ENCODE measurements around the gene TACC3. TPM values are rescaled to one million over a fixed set of nuclear protein-coding genes. Genes with fewer than 3 reads are reported as not detected.

The TACC3 gene
- total RNA-seq, 1 donor from 2014 or later, result 15.9 TPM

- H3K27me3 Mint-ChIP-seq (ENCODE audit: low read depth), result no peaks in the 10 kb centered on the region
- TF ChIP-seq CTCF (IDR thresholded peaks at IDR 0.05), result no peak
- DNase-seq (ENCODE audit: low spot score), result peak; percentile 97
- peaks cover 43% of the 10 kb centered on the region for H3K4me1 Mint-ChIP-seq (ENCODE audit: low read depth)
- no peaks in the 10 kb centered on the region for H3K9me3 Mint-ChIP-seq (ENCODE audit: low read depth)
- peak within 1 kb of the TSS; percentile 91 for H3K4me3 Mint-ChIP-seq (ENCODE audit: unreplicated experiment)
- H3K27ac Mint-ChIP-seq (ENCODE audit: unreplicated experiment), result peak within 1 kb of the TSS; percentile 98
- peaks cover 5% of the 10 kb centered on the region for H3K36me3 Mint-ChIP-seq (ENCODE audit: low read depth)
Measured at GRCh38 chr4:1712216-1713002, 8.9 kb upstream of the TACC3 start, which contains the start of gene SLBP. Gene SLBP, minus strand, starts transcription at chr4:1712319. Its CDS starts 131 bp downstream, at chr4:1712188.

- H3K27me3 Mint-ChIP-seq (ENCODE audit: low read depth), result no peaks in the 10 kb centered on the region
- H3K36me3 Mint-ChIP-seq (ENCODE audit: low read depth), result peaks cover 7% of the 10 kb centered on the region
- TF ChIP-seq CTCF (IDR thresholded peaks at IDR 0.05), result no peak
- H3K9me3 Mint-ChIP-seq (ENCODE audit: low read depth), result no peaks in the 10 kb centered on the region
- peak; percentile 74 for DNase-seq (ENCODE audit: low spot score)
- peak overlapping the region; percentile 98 for H3K27ac Mint-ChIP-seq (ENCODE audit: unreplicated experiment)
- H3K4me3 Mint-ChIP-seq (ENCODE audit: unreplicated experiment), result peak overlapping the region; percentile 87
- H3K4me1 Mint-ChIP-seq (ENCODE audit: low read depth), result peaks cover 43% of the 10 kb centered on the region
Measured at GRCh38 chr4:1713003-1713851, 8.1 kb upstream of the TACC3 start.

GRCh38 chr4:1714303-1715001, 6.9 kb upstream of the TACC3 start:
- no peaks in the 10 kb centered on the region for H3K9me3 Mint-ChIP-seq (ENCODE audit: low read depth)
- peaks cover 38% of the 10 kb centered on the region for H3K4me1 Mint-ChIP-seq (ENCODE audit: low read depth)
- no peak for TF ChIP-seq CTCF (IDR thresholded peaks at IDR 0.05)
- H3K4me3 Mint-ChIP-seq (ENCODE audit: unreplicated experiment), result no peak overlapping the region
- H3K27ac Mint-ChIP-seq (ENCODE audit: unreplicated experiment), result peak overlapping the region; percentile 66
- peaks cover 7% of the 10 kb centered on the region for H3K36me3 Mint-ChIP-seq (ENCODE audit: low read depth)
- H3K27me3 Mint-ChIP-seq (ENCODE audit: low read depth), result no peaks in the 10 kb centered on the region
- peak; percentile 19 for DNase-seq (ENCODE audit: low spot score)

GRCh38 chr4:1715002-1715758, 6.1 kb upstream of the TACC3 start:
- H3K9me3 Mint-ChIP-seq (ENCODE audit: low read depth), result no peaks in the 10 kb centered on the region
- H3K27ac Mint-ChIP-seq (ENCODE audit: unreplicated experiment), result peak overlapping the region; percentile 66
- H3K36me3 Mint-ChIP-seq (ENCODE audit: low read depth), result peaks cover 3% of the 10 kb centered on the region
- peak; percentile 61 for DNase-seq (ENCODE audit: low spot score)
- no peaks in the 10 kb centered on the region for H3K27me3 Mint-ChIP-seq (ENCODE audit: low read depth)
- no peak for TF ChIP-seq CTCF (IDR thresholded peaks at IDR 0.05)
- no peak overlapping the region for H3K4me3 Mint-ChIP-seq (ENCODE audit: unreplicated experiment)
- peaks cover 38% of the 10 kb centered on the region for H3K4me1 Mint-ChIP-seq (ENCODE audit: low read depth)
